IPS-18a (cell line): ENCODE data around the gene CCS.

Experiments used
- H3K27ac ChIP-seq: one replicate; pipeline ENCODE4 v1.5.1; 2013; ENCODE audit warnings: low read length
- H3K27me3 ChIP-seq: one replicate; pipeline ENCODE4 v1.6.1; 2013; ENCODE audit warnings: mild to moderate bottlenecking, low read length; ENCODE audit not compliant: control insufficient read depth, insufficient read depth
- H3K36me3 ChIP-seq: one replicate; pipeline ENCODE4 v1.6.1; 2013; ENCODE audit warnings: low read depth, low read length; ENCODE audit not compliant: control insufficient read depth
- H3K4me1 ChIP-seq: one replicate; pipeline ENCODE4 v1.6.1; 2013; ENCODE audit warnings: low read depth, low read length; ENCODE audit not compliant: control insufficient read depth
- H3K4me3 ChIP-seq: one replicate; pipeline ENCODE4 v1.5.1; 2013; ENCODE audit warnings: low read length
- H3K9ac ChIP-seq: one replicate; pipeline ENCODE4 v1.6.1; 2013; ENCODE audit warnings: mild to moderate bottlenecking, low read length, moderate library complexity
- H3K9me3 ChIP-seq: one replicate; pipeline ENCODE4 v1.6.1; 2013; ENCODE audit warnings: low read depth, low read length; ENCODE audit not compliant: control insufficient read depth

CCS gene

GRCh38 chr11:66563832-66564231, 29.2 kb upstream of the CCS start:
- Histone ChIP-seq H3K4me3 (no peak overlapping the region), H3K36me3 (peaks cover 29% of the 10 kb centered on the region), H3K9ac (no peak overlapping the region), H3K4me1 (no peaks in the 10 kb centered on the region), H3K27me3 (no peaks in the 10 kb centered on the region), H3K9me3 (no peaks in the 10 kb centered on the region), H3K27ac (no peak overlapping the region)

- no peak overlapping the region for H3K4me3 ChIP-seq
- H3K27ac ChIP-seq, result no peak overlapping the region
- H3K27me3 ChIP-seq, result no peaks in the 10 kb centered on the region
- peaks cover 29% of the 10 kb centered on the region for H3K36me3 ChIP-seq
- no peak overlapping the region for H3K9ac ChIP-seq
- H3K9me3 ChIP-seq, result no peaks in the 10 kb centered on the region
- H3K4me1 ChIP-seq, result peaks cover 5% of the 10 kb centered on the region
Measured at GRCh38 chr11:66564538-66564937, 28.4 kb upstream of the CCS start.

- H3K27me3 ChIP-seq, result no peaks in the 10 kb centered on the region
Measured at GRCh38 chr11:66564984-66565383, 28.0 kb upstream of the CCS start.

GRCh38 chr11:66566221-66566620, 26.8 kb upstream of the CCS start:
- no peak overlapping the region for H3K9ac ChIP-seq
- H3K36me3 ChIP-seq, result peaks cover 18% of the 10 kb centered on the region
- H3K27me3 ChIP-seq, result no peaks in the 10 kb centered on the region
- H3K9me3 ChIP-seq, result no peaks in the 10 kb centered on the region
- no peak overlapping the region for H3K4me3 ChIP-seq
- no peak overlapping the region for H3K27ac ChIP-seq
- H3K4me1 ChIP-seq, result peaks cover 20% of the 10 kb centered on the region

More at GRCh38 chr11:66564984-66565383, 28.0 kb upstream of the CCS start:
- Histone ChIP-seq H3K4me3 (no peak overlapping the region), H3K9me3 (no peaks in the 10 kb centered on the region), H3K27ac (no peak overlapping the region), H3K4me1 (peaks cover 9% of the 10 kb centered on the region), H3K36me3 (peaks cover 29% of the 10 kb centered on the region), H3K9ac (no peak overlapping the region)

- peaks cover 5% of the 10 kb centered on the region for H3K36me3 ChIP-seq
- H3K4me1 ChIP-seq, result peaks cover 25% of the 10 kb centered on the region
- no peaks in the 10 kb centered on the region for H3K27me3 ChIP-seq
- H3K9ac ChIP-seq, result no peak overlapping the region
- H3K4me3 ChIP-seq, result no peak overlapping the region
- H3K9me3 ChIP-seq, result no peaks in the 10 kb centered on the region
- no peak overlapping the region for H3K27ac ChIP-seq
Measured at GRCh38 chr11:66567787-66568123, 25.2 kb upstream of the CCS start.

GRCh38 chr11:66568124-66568916, 24.7 kb upstream of the CCS start, which contains the start of gene CTSF:
CTSF (minus strand) TSS chr11:66568606; CDS start chr11:66568486, 120 bp downstream.
- Histone ChIP-seq H3K36me3 (peaks cover under 1% of the 10 kb centered on the region), H3K9ac (no peak within 1 kb of the TSS), H3K4me3 (no peak within 1 kb of the TSS), H3K27ac (peak within 1 kb of the TSS; percentile 22), H3K27me3 (no peaks in the 10 kb centered on the region), H3K9me3 (no peaks in the 10 kb centered on the region), H3K4me1 (peaks cover 25% of the 10 kb centered on the region)

- Histone ChIP-seq H3K27ac (peak overlapping the region; percentile 22), H3K9ac (no peak overlapping the region), H3K36me3 (no peaks in the 10 kb centered on the region), H3K4me1 (peaks cover 25% of the 10 kb centered on the region), H3K9me3 (no peaks in the 10 kb centered on the region), H3K4me3 (no peak overlapping the region), H3K27me3 (no peaks in the 10 kb centered on the region)
Measured at GRCh38 chr11:66569076-66569475, 23.9 kb upstream of the CCS start.

- no peaks in the 10 kb centered on the region for H3K36me3 ChIP-seq
- peak overlapping the region; percentile 50 for H3K27ac ChIP-seq
- H3K9me3 ChIP-seq, result no peaks in the 10 kb centered on the region
- peak overlapping the region; percentile 4 for H3K4me3 ChIP-seq
- H3K4me1 ChIP-seq, result peaks cover 25% of the 10 kb centered on the region
- no peaks in the 10 kb centered on the region for H3K27me3 ChIP-seq
- no peak overlapping the region for H3K9ac ChIP-seq
Measured at GRCh38 chr11:66570079-66570849, 22.7 kb upstream of the CCS start.

GRCh38 chr11:66570850-66571180, 22.2 kb upstream of the CCS start:
- no peak overlapping the region for H3K9ac ChIP-seq
- H3K36me3 ChIP-seq, result no peaks in the 10 kb centered on the region
- no peaks in the 10 kb centered on the region for H3K27me3 ChIP-seq
- H3K27ac ChIP-seq, result peak overlapping the region; percentile 50
- peaks cover 25% of the 10 kb centered on the region for H3K4me1 ChIP-seq
- peak overlapping the region; percentile 21 for H3K4me3 ChIP-seq
- no peaks in the 10 kb centered on the region for H3K9me3 ChIP-seq

- H3K36me3 ChIP-seq, result peaks cover 42% of the 10 kb centered on the region
- H3K4me3 ChIP-seq, result no peak overlapping the region
- no peaks in the 10 kb centered on the region for H3K4me1 ChIP-seq
Measured at GRCh38 chr11:66579017-66579606, 13.9 kb upstream of the CCS start.

GRCh38 chr11:66580803-66581202, 12.2 kb upstream of the CCS start:
- no peaks in the 10 kb centered on the region for H3K4me1 ChIP-seq
- H3K36me3 ChIP-seq, result peaks cover 42% of the 10 kb centered on the region
- no peak overlapping the region for H3K27ac ChIP-seq
- H3K9ac ChIP-seq, result no peak overlapping the region
- no peaks in the 10 kb centered on the region for H3K27me3 ChIP-seq
- H3K4me3 ChIP-seq, result no peak overlapping the region
- H3K9me3 ChIP-seq, result peaks cover 5% of the 10 kb centered on the region

More at GRCh38 chr11:66579017-66579606, 13.9 kb upstream of the CCS start:
- no peak overlapping the region for H3K9ac ChIP-seq
- H3K9me3 ChIP-seq, result peaks cover 5% of the 10 kb centered on the region
- no peak overlapping the region for H3K27ac ChIP-seq
- H3K27me3 ChIP-seq, result no peaks in the 10 kb centered on the region
